CD4-positive, alpha-beta memory T cell (primary cell): ENCODE results near the gene KCNIP4. TPM values are rescaled to one million over a fixed set of nuclear protein-coding genes. Genes with fewer than 3 reads are reported as not detected.

Experiments
- microRNA-seq: library from miRNA; unstranded; fragments of <30 nt; microRNA quantifications from one replicate; pipeline ENCODE4 v1.2.0, GENCODE V29; 2021; ENCODE audit warnings: borderline replicate concordance, borderline number of aligned reads, borderline microRNAs expressed, mixed read lengths
- polyA plus RNA-seq, 2 donors: library from polyadenylated mRNA; unstranded; fragments of 300-500 nt; fragmentation: Illumina TruSeq; gene quantifications; one replicate each; pipeline ENCODE4 v1.2.3, GENCODE V29; 2021
- total RNA-seq, 2 experiments: library from RNA; stranded (reverse); gene quantifications; one replicate each; pipeline ENCODE4 v1.2.3, GENCODE V29; 2021

The KCNIP4 gene
- total and polyA plus RNA-seq, 4 experiments from 2014 or later: 0.11 to 0.26 TPM; not detected in 2

Small RNA genes within 50 kb of the gene (microRNA-seq; reads per million reads assigned to microRNA genes)
- gene MIR7978: not detected
